ENCODE results near the gene FANCE.

FANCE gene

DNA sequence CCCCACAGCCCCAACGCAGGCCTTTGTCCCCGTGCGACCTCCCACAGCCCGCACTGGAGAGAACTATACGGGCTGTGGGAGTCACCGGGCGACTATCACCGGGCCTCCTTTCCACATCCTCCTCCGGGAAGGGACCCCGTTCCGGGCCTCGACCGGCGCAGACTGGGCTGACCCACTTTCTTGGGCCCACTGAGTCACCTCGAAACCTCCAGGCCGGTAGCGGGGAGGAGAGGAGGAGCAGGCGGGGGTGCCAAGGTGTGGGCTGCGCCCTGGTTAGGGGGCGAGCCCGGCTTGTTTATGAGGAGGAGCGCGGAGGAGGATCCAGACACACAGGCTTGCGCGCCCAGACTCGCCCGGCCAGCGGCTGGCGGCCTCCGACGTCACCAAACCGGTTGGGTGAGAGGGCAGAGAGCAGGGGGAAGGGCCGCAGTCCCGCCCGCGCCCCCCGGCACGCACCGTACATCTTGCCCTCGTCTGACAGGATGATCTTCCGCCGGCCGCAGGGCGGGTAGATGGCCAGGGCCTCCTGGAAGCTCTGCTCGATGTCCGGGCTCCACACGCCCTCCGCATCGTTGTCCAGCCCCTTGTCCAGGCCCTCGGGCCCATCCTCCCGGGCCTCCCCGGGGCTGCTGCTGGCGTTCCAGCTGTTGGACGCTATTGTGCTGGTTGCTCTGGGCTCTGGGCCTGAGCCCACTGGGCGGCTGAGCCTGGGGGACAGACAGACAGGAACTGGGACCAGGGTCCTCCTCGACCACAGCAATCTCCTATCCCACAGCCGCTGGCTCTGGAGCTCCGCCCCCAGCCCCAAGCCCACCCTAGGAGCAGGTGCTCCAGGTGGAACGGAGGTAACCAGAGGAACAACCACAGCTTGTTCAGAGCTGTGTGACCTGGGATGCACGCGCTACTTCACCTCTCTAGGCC is 34.1 kb downstream of the FANCE start:
- no peak for DNase-seq

DNA sequence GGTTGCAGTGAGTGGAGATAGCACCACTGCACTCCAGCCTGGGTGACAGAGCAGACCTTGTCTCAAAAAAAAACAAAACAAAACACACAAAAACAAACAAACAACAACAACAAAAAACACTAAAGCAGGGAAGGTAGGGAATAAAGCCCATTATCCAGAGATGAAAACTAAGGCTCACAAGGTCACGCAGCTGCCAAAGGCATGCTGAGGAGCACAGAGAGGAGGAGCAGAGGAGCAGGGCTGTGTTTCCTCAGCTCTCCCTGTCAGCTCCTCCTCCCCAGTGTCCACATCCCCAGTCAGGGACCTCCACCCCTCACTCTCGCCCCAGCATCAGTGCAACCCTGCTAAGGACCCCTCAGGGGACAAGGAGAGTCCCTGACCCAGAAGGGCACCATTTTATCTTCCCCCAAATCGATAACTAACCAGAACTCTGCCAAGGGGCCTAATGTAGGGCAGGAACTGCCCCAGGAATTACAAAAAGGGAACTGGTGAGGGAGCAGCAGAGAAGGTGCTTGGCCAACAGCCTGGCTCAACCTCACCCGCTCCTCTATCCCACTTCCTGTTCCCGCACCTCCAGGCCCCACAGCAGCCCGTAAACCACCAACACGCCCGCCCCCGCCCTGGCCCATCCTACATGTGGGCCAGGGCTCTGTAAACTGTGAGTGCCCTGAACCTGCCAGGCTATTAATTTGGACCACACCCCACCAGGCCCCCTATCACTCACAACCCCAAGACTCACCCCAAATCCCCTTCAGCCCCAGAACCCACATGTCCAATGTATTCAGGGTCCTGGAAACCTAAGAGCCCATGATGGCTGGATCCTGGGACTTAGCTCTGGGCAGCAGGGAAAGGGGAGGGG is 35.7 kb downstream of the FANCE start:
- DNase-seq = no peak

DNA sequence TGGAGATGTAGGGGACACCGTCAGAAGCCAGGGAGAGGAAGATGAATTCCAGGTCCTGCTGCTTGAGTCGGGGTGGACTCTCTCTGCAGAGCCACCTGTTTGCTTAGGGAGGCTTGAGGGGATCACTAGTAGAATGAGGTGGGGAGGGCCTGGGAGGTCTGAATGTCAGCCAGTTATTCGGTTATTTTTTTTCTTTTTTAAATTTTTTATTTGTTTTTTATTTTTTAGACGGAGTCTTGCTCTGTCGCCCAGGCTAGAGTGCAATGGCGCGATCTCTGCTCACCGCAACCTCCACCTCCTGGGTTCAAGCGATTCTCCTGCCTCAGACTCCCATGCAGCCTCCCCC is 36.4 kb downstream of the FANCE start:
- DNase-seq = no peak

DNA sequence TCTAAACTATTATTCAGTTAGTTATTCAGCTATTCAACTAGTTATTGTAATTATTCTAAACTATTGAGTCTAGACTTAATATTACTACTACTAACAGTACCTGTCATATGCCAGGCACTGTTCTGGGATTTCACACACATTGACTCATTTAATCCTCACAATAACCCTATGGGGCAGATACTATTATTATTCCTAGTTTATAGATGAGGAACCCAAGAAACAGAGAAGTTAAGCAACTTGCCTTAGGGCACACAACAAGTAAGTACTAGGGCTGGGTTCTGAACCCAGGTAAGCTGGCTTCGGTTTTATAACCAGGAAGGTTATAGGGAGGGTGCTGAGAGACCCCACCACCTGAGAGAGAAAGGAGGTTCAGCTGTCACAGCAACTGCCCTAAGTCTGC is 36.9 kb downstream of the FANCE start:
- DNase-seq = no peak

DNA sequence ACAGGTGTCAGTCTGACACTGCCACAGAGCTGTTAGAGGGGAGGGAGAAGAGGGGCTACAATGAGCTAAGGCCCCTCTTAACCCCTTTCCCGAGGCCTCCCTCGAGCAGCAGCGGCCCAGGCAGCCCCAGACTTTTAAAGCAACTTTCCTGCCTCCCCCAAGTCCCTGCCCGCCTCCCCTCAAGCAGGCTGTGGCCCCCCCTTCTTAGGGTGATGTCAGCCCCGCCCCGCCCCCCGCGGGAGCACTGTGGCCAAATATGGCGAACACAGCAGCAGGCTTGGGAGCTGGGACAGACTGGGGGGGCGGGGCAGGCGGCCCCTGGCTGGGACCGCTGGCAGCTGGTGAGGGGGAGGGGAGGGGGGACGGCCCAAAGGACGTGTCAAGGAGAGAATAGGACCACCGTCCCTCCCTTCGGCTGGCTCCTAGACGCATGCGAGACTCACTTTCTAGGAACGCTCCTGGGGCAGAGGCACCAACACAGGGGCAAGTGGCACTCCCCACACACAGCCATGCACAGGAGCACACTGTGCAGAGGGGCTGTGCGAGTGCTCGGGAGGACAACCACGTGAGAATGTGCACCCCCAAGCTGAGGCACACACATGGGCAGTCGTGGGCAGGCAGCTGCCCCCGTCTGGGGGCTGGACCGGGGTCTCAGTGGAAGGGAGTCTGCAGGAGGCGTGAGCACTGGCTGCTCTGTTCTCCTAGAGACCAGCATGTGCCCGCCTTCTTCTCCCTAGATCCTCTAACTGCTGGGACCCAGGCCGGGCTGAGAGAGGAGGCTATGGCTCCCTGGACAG is 38.1 kb downstream of the FANCE start:
- no peak for DNase-seq

DNA sequence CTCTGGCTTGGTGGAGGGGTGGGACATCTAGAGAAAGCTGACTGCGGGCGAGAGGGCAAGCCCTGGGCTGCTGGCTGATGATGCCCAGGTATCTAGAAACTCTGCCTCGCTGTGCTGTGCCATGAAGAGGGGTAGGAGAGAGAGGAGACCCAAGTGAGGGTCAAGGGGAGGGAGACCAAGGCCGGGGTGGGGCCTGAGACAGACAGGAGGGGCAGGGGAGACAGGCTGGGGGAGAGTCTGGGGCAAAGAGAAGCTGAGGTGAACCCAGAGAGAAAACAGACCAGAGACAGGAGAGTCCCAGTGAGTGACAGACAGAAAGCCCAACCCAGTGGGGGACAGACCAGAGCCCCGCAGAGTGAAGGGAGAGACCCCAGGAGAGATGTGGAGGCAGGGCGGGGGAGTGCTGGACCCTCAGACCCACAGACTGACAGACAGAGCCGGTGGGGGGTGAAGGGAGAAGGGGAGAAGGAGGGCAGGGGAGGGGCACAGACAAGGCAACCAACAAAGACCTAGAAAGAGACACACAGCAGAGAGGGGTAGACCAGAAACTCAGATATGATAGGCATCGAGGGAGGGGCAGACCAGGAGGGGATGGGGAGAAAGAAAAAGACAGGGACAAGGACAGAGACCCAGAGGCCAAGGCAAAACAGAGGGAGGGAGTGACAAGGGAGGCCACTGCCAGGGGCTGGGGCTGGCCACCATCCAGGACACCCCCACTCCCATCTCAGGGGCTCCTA is 38.9 kb downstream of the FANCE start:
- no peak for DNase-seq

DNA sequence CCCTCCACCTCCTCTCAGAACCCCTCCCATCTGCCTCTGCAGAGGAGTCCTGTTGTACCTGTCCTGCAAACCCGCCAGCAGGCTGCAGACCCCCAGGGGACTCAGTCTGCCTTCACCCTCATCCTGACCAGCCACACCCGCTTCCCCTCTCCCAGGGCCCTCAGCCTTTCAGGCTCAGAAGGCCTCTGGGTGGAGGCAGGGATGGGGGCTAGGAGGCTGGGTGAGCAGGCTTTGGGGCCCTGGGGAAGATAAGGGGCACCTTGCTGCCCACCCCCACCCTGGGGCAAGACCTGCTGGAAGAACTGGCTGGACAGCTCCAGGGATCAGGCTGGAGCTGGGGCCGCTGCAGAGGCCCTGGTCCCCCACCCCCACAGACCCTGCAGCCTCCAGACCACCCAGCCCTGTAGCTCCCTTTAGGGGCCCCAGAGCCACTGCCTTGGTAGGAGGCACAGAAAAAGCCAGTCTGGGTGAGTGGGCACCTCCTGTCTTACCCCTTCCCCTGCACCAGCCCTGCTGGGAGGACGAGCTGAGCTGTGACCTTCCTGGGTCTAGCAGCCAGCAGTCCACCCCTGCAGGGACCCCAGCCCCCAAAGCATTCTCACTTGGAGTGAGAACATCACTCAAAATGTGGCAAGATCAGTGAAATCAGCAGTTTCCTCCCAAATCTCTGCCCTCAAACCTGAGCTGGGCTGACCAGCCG is 39.6 kb downstream of the FANCE start:
- no peak for DNase-seq

DNA sequence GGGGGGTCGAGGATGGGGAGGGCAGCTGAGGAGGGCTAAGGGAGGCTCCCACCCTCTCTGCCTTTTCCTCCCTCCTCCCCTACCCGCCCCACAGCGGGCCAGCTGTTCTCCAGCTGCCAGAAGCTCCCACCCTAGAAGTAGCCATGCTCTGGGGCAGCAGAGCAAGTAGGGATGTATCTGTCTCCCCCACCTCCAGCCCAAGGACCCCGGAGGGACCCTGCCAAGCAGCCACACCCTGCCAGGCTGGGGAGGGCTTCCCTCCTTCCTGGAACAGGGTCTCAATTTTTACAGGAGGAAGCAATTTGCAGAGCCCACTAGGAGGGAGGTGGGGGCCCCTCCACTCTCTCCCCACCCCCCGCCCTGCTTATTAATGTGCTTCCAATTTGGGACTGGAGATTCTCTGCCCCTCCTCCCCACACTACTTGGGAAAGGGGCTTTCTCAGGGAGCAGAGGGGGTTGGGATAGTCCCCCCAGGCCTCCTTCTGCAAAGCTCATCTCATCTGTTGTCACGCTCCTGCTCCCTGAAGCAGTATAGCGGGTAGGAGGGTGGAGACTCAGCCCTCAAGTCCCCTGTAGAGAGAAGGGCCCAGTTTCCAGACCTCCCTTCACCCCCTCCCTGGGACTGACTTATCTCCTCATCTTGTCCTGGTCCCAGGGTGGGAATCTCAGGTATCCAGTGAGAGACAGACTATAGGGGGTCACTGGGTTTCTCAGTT is 40.3 kb downstream of the FANCE start:
- no peak for DNase-seq

DNA sequence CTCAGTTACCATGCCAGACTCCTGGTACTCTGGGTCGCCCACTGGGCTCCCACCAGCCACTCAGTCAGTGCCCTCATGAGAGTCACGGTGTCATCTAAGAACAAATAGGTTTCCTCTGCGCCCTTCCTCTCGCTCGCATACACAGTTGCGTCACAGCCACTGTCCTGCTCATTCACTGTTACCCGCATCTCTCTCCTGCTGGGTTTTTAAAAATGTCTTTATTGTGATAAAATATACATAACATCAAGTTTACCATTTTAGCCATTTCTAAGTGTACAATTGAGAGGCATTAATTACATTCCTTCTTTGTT is 40.8 kb downstream of the FANCE start:
- no peak for DNase-seq

DNA sequence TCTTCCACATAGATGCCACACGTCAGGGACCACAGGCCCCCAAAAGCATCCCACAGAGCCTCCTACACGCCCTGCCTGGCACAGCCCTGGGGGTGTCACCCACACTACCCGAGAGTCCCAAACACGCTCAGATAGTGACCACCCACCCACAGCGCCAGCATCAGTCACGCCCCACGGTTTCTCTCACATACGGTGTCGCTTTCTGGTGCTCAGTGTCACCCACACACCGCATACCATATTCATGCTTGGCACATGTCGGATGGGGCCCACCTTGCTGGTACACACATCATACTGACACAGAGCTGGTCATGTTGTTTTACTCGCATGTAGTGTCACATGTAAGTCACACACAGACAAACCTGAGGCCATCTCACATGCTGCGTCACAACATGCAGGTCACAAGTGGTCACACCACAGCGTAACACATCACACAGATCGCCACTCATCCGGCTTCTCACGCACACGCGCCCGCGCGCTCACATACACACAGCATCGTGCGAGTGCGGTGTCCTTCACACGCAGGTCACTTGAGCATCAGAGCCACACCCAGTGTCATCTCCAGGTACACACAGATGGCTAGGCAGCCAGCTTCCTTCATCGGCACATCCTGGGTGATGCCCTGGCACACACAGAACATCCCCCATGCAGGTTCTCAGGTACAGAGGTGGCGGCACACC is 41.3 kb downstream of the FANCE start:
- DNase-seq = no peak

DNA sequence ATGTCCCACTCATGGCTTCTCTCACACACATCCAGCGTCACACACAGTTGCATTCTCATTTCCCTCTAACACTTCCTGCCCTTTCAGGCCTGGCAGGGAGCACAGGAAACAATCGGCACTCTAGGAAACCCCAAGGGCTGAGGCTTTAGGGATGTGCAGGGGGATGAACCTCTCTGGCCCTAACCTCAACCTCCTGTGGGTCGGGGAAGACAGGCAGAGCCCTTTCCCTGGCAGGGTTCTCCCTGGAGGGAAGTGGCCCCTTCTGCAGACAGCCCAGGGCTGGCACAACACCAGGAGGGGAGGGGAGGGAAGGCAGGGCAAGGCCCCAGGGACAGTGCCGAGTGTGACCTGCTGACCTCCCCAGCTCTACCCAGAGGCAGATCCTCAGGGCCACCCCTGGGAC is 42.0 kb downstream of the FANCE start:
- no peak for DNase-seq

DNA sequence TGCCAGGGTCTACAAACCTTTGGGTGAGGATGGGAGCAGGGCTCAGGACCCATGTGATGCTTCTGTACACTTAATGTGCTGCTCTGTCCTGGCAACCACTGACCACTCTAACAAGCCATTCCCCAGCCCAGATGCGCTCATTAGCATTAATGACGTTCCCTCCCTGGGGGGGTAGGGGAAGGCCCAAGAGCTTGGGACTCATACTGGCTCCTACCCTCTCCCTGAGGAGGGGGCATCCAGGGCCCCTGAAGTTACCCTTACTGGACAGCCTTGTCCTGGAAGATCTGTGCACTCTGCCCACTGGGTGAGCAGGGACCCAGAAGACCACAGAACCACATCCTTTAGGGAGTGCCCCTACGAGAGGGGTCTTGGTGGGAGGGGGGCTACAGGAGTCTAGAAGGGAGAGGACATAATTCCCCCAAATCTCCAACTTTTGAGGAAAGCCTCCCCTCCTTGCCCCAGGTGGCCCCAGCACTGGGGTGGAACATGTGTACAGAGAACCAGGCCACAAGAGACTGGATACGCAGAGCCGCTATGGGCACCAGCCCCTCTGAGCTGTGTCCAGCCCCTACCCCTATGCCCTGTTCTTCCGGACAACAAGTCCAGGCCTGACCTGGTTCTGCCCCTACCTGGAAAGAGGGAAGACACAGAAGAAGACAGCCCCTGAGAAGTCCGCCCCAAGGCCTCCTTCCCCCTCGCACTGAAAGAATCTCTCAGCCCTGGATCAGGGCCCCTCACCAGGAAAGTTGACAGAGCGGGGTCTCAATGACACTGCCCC is 43.3 kb downstream of the FANCE start:
- DNase-seq = no peak

DNA sequence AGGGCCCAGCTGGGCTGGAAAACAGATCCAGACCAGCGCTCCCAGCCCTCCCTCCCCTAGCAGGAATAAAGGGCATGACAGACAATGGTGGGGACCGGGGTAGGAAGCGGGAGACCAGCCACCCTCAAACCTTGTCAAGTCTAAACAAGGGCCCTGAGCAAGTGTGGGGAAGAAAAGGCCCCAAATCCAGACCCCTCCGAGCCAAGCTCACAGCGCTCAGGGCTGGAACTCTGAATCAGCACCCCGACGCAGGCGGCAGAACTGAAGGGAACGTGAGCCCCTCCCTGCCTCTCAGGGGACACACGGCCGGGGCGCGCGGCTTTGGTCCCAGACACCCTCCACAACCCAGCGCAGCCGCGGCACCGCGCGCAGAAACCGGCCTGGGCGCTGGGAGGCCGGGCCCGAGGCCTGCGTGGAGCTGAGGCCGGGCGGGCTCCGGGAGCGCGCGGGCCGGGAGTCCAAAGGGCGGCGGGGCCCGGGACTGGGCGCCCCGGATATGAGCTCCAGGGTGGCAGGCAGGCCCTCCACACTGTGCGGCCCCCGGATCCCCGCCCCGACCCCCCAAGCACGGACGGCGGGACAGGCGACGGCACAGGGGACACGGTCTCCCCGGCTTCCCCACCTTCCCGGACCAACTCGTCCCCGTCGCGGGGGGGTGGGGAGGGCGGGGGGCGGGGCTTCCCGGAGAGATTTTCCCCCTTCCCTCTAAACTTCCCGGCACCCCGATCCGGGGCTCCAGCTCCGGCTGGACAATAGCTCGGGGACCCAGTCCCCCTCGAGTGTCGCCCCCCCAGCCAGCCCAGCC is 44.1 kb downstream of the FANCE start:
- DNase-seq = peak; percentile 16

DNA sequence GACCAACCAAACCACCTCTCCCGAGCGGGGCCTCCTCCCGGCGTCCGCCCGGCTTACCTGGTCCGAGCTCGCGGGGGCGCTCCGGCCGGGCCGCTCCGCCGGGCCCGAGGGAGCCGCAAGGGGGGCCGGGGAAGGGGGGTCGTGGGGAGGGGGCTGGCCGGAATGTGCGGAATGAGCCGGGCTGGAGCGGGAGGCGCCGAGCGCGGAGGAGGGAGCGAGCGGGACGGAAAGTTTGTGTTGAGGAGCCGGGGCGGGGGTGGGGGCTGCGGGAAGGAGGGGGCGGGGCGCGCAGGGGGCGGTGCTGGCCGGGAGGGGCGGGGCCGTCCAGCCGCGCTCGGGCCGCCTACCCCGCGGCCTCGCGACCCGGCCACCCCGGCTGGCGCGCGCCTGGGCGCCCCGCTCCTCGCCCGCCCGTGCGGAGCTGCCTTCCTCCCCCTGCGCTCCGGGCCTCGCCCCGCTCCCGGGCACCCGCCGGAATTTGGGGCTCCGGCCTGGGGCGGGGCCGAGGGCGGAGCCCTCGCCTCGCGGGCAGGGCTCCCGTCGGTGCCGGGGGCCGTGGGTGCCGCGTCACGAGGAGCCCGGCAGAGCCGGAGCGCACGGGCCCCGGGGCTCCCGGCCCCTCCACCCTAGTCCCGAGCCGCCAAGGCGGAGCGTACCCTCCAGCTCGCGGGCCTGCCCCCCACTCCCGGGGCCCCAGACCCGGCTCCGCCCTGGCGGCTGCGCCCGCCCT is 44.9 kb downstream of the FANCE start, which contains the start of gene TEAD3:
TSS of gene TEAD3 (minus strand) at position 239 of the 730 bp plus-strand sequence.
- DNase-seq = peak; percentile 58

DNA sequence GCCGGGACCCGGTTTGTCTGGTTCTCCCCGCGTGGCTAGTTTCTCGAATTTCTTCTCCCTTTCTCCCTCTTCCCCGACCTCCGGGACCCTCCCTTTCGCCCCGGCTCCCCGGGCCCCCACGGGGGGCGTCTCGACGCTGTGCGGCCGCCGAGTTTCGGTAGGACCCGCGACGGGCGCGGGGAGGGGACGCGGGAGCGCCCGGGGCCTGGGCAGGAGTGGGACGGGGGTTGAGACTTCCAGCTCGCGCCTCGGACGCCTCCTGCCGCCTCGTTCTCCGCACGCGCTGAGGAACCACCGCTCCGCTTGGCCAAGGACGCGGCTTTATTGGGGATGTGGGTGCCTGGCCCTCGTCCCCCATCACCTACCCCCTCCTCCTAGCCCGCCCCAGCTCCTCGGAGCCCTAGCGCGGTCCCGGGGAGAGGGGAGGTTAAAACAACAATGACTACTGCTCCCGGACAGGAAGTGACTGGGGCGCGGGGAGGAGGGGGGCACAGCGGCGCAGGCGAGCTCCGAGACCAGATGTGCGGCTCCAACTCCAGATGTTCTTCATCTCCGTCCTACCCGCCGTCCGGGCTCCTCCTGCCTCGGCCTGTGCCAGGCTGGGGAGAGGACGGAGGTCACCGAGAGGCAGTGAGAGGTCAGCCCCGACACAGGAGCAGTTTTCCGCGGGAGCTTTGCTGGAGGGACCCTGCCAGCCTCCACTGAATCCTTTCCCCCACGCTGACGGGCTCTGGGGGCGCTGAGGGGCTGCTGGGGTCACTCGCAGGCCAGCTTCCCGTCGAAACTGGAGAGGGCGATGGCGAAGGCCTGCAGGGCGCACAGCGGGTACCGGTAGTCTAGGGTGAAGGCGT is 45.7 kb downstream of the FANCE start:
- peak; percentile 43 for DNase-seq

DNA sequence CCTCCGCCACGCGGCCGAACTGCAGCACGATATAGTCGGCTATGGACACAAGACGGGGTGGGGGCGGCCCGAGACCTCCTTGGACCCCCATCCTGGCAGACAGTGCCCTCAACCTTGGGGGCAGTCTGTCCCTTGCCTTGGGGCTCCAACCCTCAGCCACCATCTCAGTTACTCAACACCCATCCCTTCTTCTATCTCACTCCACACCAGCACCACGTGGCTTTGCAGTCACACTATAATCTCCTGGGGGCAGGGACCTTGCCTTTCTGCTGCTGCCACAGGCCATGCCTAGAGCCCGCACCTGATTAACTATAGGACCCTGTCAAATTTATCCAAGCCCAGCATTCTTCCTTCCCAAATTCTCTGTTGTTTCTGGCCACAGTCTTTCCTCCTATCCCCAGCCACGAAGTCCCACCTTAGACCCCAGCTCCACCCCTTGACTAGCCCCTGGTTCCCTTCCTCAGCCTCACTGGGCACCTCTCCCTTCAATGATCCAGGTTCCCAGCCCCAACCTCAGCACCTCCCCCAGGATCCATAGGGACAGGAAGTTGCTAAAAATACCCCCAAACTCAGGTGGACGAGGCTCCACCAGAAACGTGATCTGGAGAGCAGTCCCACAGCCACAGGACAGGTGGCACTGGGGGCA is 46.4 kb downstream of the FANCE start:
- DNase-seq = no peak

DNA sequence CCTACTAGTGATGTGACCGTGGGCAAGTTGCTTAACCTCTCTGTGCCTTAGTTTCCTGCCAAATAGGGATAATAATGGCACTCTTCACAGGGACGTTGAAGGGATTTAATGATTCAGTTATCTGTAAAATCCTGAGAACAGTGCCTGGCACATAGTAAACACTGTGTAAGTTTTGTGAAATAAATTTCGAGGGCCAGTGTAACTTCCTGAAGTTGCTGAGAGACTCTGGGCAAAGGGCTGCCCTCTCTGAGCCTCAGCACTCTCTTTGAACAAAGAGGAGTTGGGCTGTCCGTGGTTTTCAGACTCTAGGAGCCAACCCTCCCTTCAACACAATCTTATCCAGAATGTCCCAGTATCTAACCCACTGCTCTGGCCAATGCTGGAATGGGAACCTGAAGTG is 47.2 kb downstream of the FANCE start:
- no peak for DNase-seq

Measured in stimulated activated CD4-positive, alpha-beta T cell treated with anti-CD3 and anti-CD28 coated beads, Interleukin-12 subunit alpha, Interleukin-12 subunit beta, amount 100 ng/mL, for 4 hours (primary cell).